ENCODE data around the gene ST6GALNAC4.

ST6GALNAC4 gene

GRCh38 chr9:127936347-127936852 lies 19.6 kb upstream of the ST6GALNAC4 start:
- TF ChIP-seq TAF1 (IDR thresholded peaks at IDR 0.05; ENCODE audit: borderline replicate concordance, insufficient read depth, low read length) (no peak), FOXP2 (optimal IDR thresholded peaks at IDR 0.05; ENCODE audit: borderline replicate concordance, extremely low read depth, extremely low read length, insufficient read depth) (no peak), POLR2AphosphoS5 (IDR thresholded peaks at IDR 0.05; ENCODE audit: low read depth, low read length) (no peak), SIN3A (IDR thresholded peaks at IDR 0.05; ENCODE audit: borderline replicate concordance, insufficient read depth, low read length) (no peak), REST (IDR thresholded peaks at IDR 0.05; ENCODE audit: insufficient read depth in 1 of 2, low read depth in 2 of 2, low read length in 2 of 2) (no peak)

GRCh38 chr9:127935765-127936221 lies 19.0 kb upstream of the ST6GALNAC4 start:
- no peak for TF ChIP-seq REST (IDR thresholded peaks at IDR 0.05; ENCODE audit: insufficient read depth in 1 of 2, low read depth in 2 of 2, low read length in 2 of 2)
- no peak for TF ChIP-seq FOXP2 (optimal IDR thresholded peaks at IDR 0.05; ENCODE audit: borderline replicate concordance, extremely low read depth, extremely low read length, insufficient read depth)
- no peak for TF ChIP-seq TAF1 (IDR thresholded peaks at IDR 0.05; ENCODE audit: borderline replicate concordance, insufficient read depth, low read length)
- TF ChIP-seq POLR2AphosphoS5 (IDR thresholded peaks at IDR 0.05; ENCODE audit: low read depth, low read length): no peak
- no peak for TF ChIP-seq SIN3A (IDR thresholded peaks at IDR 0.05; ENCODE audit: borderline replicate concordance, insufficient read depth, low read length)

GRCh38 chr9:127934986-127935385 lies 18.1 kb upstream of the ST6GALNAC4 start:
- TF ChIP-seq TAF1 (IDR thresholded peaks at IDR 0.05; ENCODE audit: borderline replicate concordance, insufficient read depth, low read length): no peak
- no peak for TF ChIP-seq FOXP2 (optimal IDR thresholded peaks at IDR 0.05; ENCODE audit: borderline replicate concordance, extremely low read depth, extremely low read length, insufficient read depth)
- TF ChIP-seq POLR2AphosphoS5 (IDR thresholded peaks at IDR 0.05; ENCODE audit: low read depth, low read length): no peak
- no peak for TF ChIP-seq SIN3A (IDR thresholded peaks at IDR 0.05; ENCODE audit: borderline replicate concordance, insufficient read depth, low read length)
- TF ChIP-seq REST (IDR thresholded peaks at IDR 0.05; ENCODE audit: insufficient read depth in 1 of 2, low read depth in 2 of 2, low read length in 2 of 2): no peak

- TF ChIP-seq POLR2AphosphoS5 (IDR thresholded peaks at IDR 0.05; ENCODE audit: low read depth, low read length) (no peak), TAF1 (IDR thresholded peaks at IDR 0.05; ENCODE audit: borderline replicate concordance, insufficient read depth, low read length) (no peak)
These were observed 17.4 kb upstream of the ST6GALNAC4 start for GRCh38 chr9:127934248-127934647.

GRCh38 chr9:127931092-127931881 lies 14.4 kb upstream of the ST6GALNAC4 start:
- no peak for TF ChIP-seq REST (IDR thresholded peaks at IDR 0.05; ENCODE audit: insufficient read depth in 1 of 2, low read depth in 2 of 2, low read length in 2 of 2)
- no peak for TF ChIP-seq SIN3A (IDR thresholded peaks at IDR 0.05; ENCODE audit: borderline replicate concordance, insufficient read depth, low read length)
- TF ChIP-seq POLR2AphosphoS5 (IDR thresholded peaks at IDR 0.05; ENCODE audit: low read depth, low read length): 0 out of 2 replicates have a peak, but pooled peaks have one; percentile 38
- no peak for TF ChIP-seq FOXP2 (optimal IDR thresholded peaks at IDR 0.05; ENCODE audit: borderline replicate concordance, extremely low read depth, extremely low read length, insufficient read depth)
- TF ChIP-seq TAF1 (IDR thresholded peaks at IDR 0.05; ENCODE audit: borderline replicate concordance, insufficient read depth, low read length): no peak

Measured in PFSK-1 (cell line).